DOHH2 (cell line): ENCODE data around the gene CLPSL1.

Experiments used
- EZH2phosphoT487 ChIP-seq: fragments of 200-600 bp; sonication (generic); IDR thresholded peaks from 2 replicates; pipeline ENCODE4 v1.6.1; 2017; ENCODE audit warnings: borderline replicate concordance, mild to moderate bottlenecking, antibody characterized with exemption, low read length, moderate library complexity, mixed read lengths
- TF ChIP-seq, protein P1 (sequence below): fragments of 200-600 bp; sonication (generic); IDR thresholded peaks from one replicate; pipeline ENCODE4 v1.5.1; 2014; ENCODE audit warnings: antibody characterized with exemption, mild to moderate bottlenecking, low read depth, low read length; ENCODE audit not compliant: poor library complexity, severe bottlenecking

DNA sequence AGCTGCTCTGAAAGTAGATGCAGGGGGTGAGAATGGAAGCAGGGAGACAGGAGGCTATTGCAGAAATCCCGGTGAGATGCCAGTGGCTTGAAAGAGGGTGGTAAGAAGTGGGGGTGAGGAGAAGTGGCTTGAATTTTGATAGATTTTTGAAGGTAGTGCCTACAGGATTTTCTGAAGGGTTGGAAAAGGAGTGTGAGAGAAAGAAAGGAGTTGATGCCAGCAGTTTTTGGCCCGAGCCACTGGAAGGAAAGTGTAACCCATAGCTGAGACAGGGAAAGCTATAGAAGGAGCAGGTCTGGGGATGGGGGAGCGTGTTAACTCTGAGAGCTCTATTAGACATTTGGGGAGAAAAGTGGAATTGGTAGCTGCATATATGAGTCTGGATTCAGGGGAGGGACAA lies 34.3 kb upstream of the CLPSL1 start:
- TF ChIP-seq, protein P1, sequence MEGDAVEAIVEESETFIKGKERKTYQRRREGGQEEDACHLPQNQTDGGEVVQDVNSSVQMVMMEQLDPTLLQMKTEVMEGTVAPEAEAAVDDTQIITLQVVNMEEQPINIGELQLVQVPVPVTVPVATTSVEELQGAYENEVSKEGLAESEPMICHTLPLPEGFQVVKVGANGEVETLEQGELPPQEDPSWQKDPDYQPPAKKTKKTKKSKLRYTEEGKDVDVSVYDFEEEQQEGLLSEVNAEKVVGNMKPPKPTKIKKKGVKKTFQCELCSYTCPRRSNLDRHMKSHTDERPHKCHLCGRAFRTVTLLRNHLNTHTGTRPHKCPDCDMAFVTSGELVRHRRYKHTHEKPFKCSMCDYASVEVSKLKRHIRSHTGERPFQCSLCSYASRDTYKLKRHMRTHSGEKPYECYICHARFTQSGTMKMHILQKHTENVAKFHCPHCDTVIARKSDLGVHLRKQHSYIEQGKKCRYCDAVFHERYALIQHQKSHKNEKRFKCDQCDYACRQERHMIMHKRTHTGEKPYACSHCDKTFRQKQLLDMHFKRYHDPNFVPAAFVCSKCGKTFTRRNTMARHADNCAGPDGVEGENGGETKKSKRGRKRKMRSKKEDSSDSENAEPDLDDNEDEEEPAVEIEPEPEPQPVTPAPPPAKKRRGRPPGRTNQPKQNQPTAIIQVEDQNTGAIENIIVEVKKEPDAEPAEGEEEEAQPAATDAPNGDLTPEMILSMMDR, result no peak
- TF ChIP-seq EZH2phosphoT487, result no peak
